AG04450 (cell line): ENCODE data around the gene MED9. TPM values are rescaled to one million over a fixed set of nuclear protein-coding genes. Genes with fewer than 3 reads are reported as not detected.

ENCODE experiments used
- CTCF ChIA-PET: fragments of 300-600, 350-600 bp; formaldehyde crosslinking; extraction: SDS; loops from one replicate; lab custom pipeline; 2022; ENCODE audit warnings: antibody characterized with exemption, inconsistent platforms; lab: Charles Lee
- POLR2A ChIA-PET: fragments of 350-600 bp; formaldehyde crosslinking; extraction: SDS; loops from one replicate; lab custom pipeline; 2021; ENCODE audit warnings: antibody characterized with exemption, inconsistent platforms; lab: Yijun Ruan, JAX
- DNase-seq: peaks from one replicate; pipeline ENCODE4 v3.0.0-alpha.2; 2011; ENCODE audit warnings: low read depth, low spot score
- H3K27ac ChIP-seq: one replicate; pipeline ENCODE4 v1.5.1; 2012; ENCODE audit warnings: low read depth, low read length, control low read depth
- H3K27me3 ChIP-seq: one replicate; pipeline ENCODE4 v1.6.0; 2012; ENCODE audit warnings: low read length; ENCODE audit not compliant: control insufficient read depth, insufficient read depth
- H3K4me3 ChIP-seq: 2 replicates; pipeline ENCODE4 v1.5.1; 2011; ENCODE audit warnings: mild to moderate bottlenecking, low read depth, low read length, control low read depth
- H3K9me3 ChIP-seq: 2 replicates; pipeline ENCODE4 v1.5.1; 2012; ENCODE audit warnings: low read length; ENCODE audit not compliant: control insufficient read depth, insufficient read depth
- CTCF ChIP-seq: IDR thresholded peaks from 2 replicates; pipeline ENCODE4 v1.5.1; 2011; ENCODE audit warnings: low read depth, low read length, control low read depth, inconsistent platforms
- polyA plus RNA-seq: library from polyadenylated mRNA; depleted of rRNA; stranded (reverse); fragments of >200 nt; gene quantifications from 2 replicates; pipeline ENCODE4 v1.2.3, GENCODE V29; 2011

The MED9 gene
- polyA plus RNA-seq, 1 experiment: 11.6 TPM

- Histone ChIP-seq H3K4me3 (no peak overlapping the region), H3K9me3 (peaks cover 7% of the 10 kb centered on the region), H3K27me3 (no peaks in the 10 kb centered on the region), H3K27ac (no peak overlapping the region)
- POLR2A ChIA-PET: interaction anchor here (0.6 kb wide), 1 partner anchor 114 kb away, joined by 3 read pairs; no protein-coding TSS in a partner anchor
- CTCF ChIA-PET: no interaction called here
- no peak for DNase-seq
- no peak for TF ChIP-seq CTCF
These were observed 17.2 kb downstream of the MED9 start for GRCh38 chr17:17493986-17494466.

GRCh38 chr17:17494499-17494869, 17.7 kb downstream of the MED9 start:
- ChIA-PET POLR2A (interaction anchor here (2.0 to 2.7 kb wide), 2 partner anchors 17 to 97 kb away, joined by 12 to 39 read pairs; partner anchors contain the start of gene PEMT), CTCF (no interaction called here)
- no peak overlapping the region for H3K27ac ChIP-seq
- no peak for DNase-seq
- peaks cover 7% of the 10 kb centered on the region for H3K9me3 ChIP-seq
- H3K27me3 ChIP-seq: no peaks in the 10 kb centered on the region
- peak overlapping the region; percentile 66 for H3K4me3 ChIP-seq
- no peak for TF ChIP-seq CTCF

DNA sequence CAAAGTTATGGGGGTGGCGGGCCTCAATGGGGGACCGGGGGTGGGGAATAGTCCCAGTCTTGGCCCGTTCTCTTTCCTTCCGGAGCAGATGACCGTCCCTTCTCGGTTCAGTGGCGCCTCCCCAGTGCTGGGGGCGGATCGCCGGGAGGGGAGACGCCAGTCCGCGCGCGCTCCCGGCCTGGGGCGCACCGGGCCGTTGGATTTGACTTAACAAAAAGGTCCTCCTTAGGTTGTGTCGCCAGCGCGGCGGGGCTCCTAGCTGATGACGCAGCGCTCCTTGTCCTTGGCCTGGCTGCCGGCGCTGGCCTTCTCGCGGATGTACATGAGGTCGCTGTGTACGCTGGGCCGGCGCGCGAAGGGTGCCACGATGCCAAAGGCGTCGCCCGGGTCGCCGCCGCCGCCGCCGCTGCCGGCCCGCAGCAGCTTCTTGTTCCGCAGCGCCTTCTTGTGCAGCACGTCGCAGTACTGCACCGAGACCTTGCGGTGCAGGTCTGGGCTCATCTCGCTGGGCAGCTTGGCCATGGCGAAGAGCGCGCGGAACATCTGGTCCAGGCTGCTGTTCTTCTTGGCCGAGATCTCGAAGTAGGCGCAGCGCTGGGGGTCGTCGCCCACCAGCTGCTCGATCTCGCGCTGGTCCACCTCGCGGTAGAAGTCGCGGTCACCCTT, 18.2 kb downstream of the MED9 start:
- peak overlapping the region; percentile 66 for H3K4me3 ChIP-seq
- H3K27me3 ChIP-seq: no peaks in the 10 kb centered on the region
- DNase-seq: no peak
- CTCF ChIA-PET: interaction anchor here (2.0 kb wide), 1 partner anchor 140 kb away, joined by 16 read pairs; no protein-coding TSS in a partner anchor
- POLR2A ChIA-PET: interaction anchor here (1.6 to 2.7 kb wide), 4 partner anchors 16 to 147 kb away, joined by 10 to 39 read pairs (median 12); partner anchors contain the start of gene PEMT
- peaks cover 7% of the 10 kb centered on the region for H3K9me3 ChIP-seq
- H3K27ac ChIP-seq: no peak overlapping the region
- no peak for TF ChIP-seq CTCF

GRCh38 chr17:17495536-17496188, 18.9 kb downstream of the MED9 start:
- no peaks in the 10 kb centered on the region for H3K27me3 ChIP-seq
- H3K4me3 ChIP-seq: peak overlapping the region; percentile 66
- CTCF ChIA-PET: interaction anchor here (0.6 to 2.7 kb wide), 14 partner anchors 11 to 537 kb away, joined by 3 to 49 read pairs (median 8); no protein-coding TSS in a partner anchor
- POLR2A ChIA-PET: interaction anchor here (0.6 to 2.7 kb wide), 18 partner anchors 16 to 598 kb away, joined by 3 to 39 read pairs (median 4); partner anchors contain the start of gene PEMT
- H3K9me3 ChIP-seq: peaks cover 7% of the 10 kb centered on the region
- no peak for TF ChIP-seq CTCF
- H3K27ac ChIP-seq: no peak overlapping the region
- DNase-seq: no peak
